ENCODE data around the gene TP53INP2.
"Not testable (repeated sequence)": the region's sequence is repeated elsewhere in the genome, so short reads cannot be mapped to it uniquely, and the experiment has no call there.

The TP53INP2 gene

GRCh38 chr20:34715384-34715783 is 11.2 kb downstream of the TP53INP2 start:
- TF ChIP-seq Cebpa-rat (IDR thresholded peaks at IDR 0.05) = no peak
- Histone ChIP-seq H3K4me2 (no peak overlapping the region), H3K27ac (no peak overlapping the region), H3K9me3 (replicated peaks in 1 of 11) (no peaks in the 10 kb centered on the region), H3K27me3 (peaks cover 0 to 4% (median 3%) of the 10 kb centered on the region in 11 experiments; a peak in 8 of 22 replicates), H3K4me1 (peaks cover 15 to 45% (median 22%) of the 10 kb centered on the region in 10 experiments), H3K4me3 (no peak overlapping the region), H3K36me3 (peaks cover 39 to 86% (median 64%) of the 10 kb centered on the region in 11 experiments), H3K9ac (no peak overlapping the region), H4K20me1 (peaks cover 16 to 46% (median 18%) of the 10 kb centered on the region in 11 experiments; a peak in 19 of 22 replicates)

GRCh38 chr20:34716921-34717229 is 12.7 kb downstream of the TP53INP2 start:
- H3K36me3 ChIP-seq = peaks cover 47 to 99% (median 75%) of the 10 kb centered on the region in 11 experiments
- H4K20me1 ChIP-seq = peaks cover 1 to 31% (median 4%) of the 10 kb centered on the region in 11 experiments; a peak in 12 of 22 replicates
- H3K4me1 ChIP-seq = peaks cover under 1 to 30% (median 7%) of the 10 kb centered on the region in 10 experiments; a peak in 17 of 20 replicates
- no peak overlapping the region for H3K4me3 ChIP-seq
- no peaks in the 10 kb centered on the region for H3K27me3 ChIP-seq
- H3K4me2 ChIP-seq = no peak overlapping the region
- no peak overlapping the region for H3K9ac ChIP-seq
- no peaks in the 10 kb centered on the region for H3K9me3 ChIP-seq (replicated peaks in 1 of 11)
- no peak for TF ChIP-seq Cebpa-rat (IDR thresholded peaks at IDR 0.05)
- no peak overlapping the region for H3K27ac ChIP-seq

DNA sequence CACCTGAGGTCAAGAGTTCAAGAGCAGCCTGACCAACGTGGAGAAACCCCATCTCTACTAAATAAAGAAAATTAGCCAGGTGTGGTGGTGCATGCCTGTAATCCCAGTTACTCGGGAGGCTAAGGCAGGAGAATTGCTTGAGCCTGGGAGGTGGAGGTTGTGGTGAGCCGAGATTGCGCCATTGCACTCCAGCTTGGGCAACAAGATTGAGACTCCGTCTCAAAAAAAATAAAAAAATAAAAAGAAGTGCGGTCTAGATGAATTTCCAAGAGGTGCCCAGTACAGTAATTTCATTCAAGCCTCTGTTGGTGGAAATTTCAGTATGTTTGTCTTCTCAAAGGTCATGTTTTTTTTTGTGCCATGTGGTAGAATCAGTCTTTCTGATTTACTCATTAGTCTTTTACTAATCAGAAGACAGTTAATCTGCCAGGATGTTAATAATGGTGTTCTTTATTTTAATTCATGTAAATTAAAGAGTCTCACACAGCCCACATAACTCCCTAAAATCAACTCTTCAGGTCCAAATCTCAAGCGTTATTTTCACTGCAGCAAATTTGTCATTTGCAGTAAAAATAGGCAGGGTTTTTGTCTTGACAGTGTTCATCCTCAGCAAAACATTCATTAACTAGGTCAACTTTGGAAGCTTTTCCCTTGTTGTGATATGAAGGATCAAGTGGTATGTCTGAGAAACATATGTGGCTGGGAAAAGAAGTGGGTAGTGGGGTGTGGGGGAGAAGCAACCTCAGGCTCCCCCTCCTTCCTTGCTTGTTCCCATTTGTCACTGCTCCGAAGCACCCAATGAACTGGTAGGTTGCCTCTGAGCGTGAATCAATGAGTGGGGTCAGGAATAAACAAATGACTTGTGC is 13.3 kb downstream of the TP53INP2 start:
- Histone ChIP-seq H4K20me1 (peaks cover 0 to 27% (median 0%) of the 10 kb centered on the region in 11 experiments; a peak in 8 of 22 replicates), H3K9ac (no peak overlapping the region), H3K4me3 (no peak overlapping the region), H3K27me3 (no peaks in the 10 kb centered on the region), H3K36me3 (peaks cover 47 to 99% (median 76%) of the 10 kb centered on the region in 11 experiments), H3K4me2 (no peak overlapping the region), H3K4me1 (peaks cover 0 to 24% (median 4%) of the 10 kb centered on the region in 10 experiments; a peak in 9 of 20 replicates), H3K27ac (no peak overlapping the region), H3K9me3 (replicated peaks in 1 of 11) (no peaks in the 10 kb centered on the region)
- no peak for TF ChIP-seq Cebpa-rat (IDR thresholded peaks at IDR 0.05)

GRCh38 chr20:34719242-34720017 is 15.3 kb downstream of the TP53INP2 start:
- not testable (repeated sequence) for H3K9me3 ChIP-seq (replicated peaks in 1 of 11); H3K9ac ChIP-seq; H3K4me2 ChIP-seq; H3K4me3 ChIP-seq; H3K27ac ChIP-seq; H3K27me3 ChIP-seq; H3K4me1 ChIP-seq; H4K20me1 ChIP-seq
- H3K36me3 ChIP-seq = peaks cover 37 to 99% (median 76%) of the 10 kb centered on the region in 11 experiments

DNA sequence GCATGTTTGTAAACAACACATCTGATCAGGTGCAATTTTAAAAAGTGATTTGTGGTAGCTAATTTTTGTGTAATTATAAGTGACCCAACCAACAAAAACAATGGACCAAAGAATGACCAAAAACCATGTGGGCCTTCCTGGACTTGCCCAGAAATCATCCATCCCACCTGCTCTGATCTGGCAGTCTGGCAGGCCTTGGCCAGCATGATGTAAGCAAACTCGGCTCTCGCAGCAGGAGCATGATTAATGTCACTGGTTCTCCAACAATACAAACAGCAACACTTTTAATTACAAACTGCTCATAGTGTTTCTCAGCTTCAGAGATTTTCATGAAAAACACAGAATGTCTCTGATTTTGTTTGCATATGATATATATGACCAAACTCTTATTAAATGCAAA is 16.1 kb downstream of the TP53INP2 start:
- H3K4me1 ChIP-seq = no peaks in the 10 kb centered on the region
- no peak overlapping the region for H3K4me2 ChIP-seq
- no peaks in the 10 kb centered on the region for H3K27me3 ChIP-seq
- no peaks in the 10 kb centered on the region for H3K9me3 ChIP-seq (replicated peaks in 1 of 11)
- H4K20me1 ChIP-seq = peaks cover 0 to 2% (median 0%) of the 10 kb centered on the region in 11 experiments; a peak in 2 of 22 replicates
- no peak overlapping the region for H3K9ac ChIP-seq
- H3K4me3 ChIP-seq = no peak overlapping the region
- TF ChIP-seq Cebpa-rat (IDR thresholded peaks at IDR 0.05) = no peak
- peaks cover 33 to 99% (median 76%) of the 10 kb centered on the region in 11 experiments for H3K36me3 ChIP-seq
- no peak overlapping the region for H3K27ac ChIP-seq

GRCh38 chr20:34722560-34722959 is 18.4 kb downstream of the TP53INP2 start:
- H3K36me3 ChIP-seq = peaks cover 46 to 100% (median 79%) of the 10 kb centered on the region in 11 experiments
- not testable (repeated sequence) for H3K27ac ChIP-seq; H3K4me2 ChIP-seq; H3K4me3 ChIP-seq; H4K20me1 ChIP-seq; H3K27me3 ChIP-seq; H3K9me3 ChIP-seq (replicated peaks in 1 of 11); H3K9ac ChIP-seq; H3K4me1 ChIP-seq

DNA sequence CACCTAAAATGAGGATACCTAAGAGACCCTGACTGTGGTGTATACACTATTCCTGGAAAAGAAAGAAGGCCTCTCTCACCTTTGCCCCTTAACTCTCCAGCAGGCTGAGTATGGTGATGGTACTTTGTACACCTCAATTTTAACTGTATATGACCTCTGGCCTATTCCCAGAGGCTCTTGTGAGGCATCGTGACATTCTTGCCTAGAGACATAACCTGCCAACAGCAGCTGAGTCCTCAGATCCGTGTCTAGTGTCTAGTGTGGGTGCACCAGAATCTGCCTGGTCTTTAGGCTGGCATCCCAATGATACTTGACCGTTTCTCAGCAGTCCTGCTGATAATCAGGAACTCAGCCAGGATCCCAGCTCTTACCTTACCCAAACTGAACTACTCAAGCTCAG is 20.0 kb downstream of the TP53INP2 start:
- peaks cover 51 to 100% (median 81%) of the 10 kb centered on the region in 11 experiments for H3K36me3 ChIP-seq
- H3K9me3 ChIP-seq (replicated peaks in 1 of 11) = no peaks in the 10 kb centered on the region
- H3K27me3 ChIP-seq = no peaks in the 10 kb centered on the region
- H3K9ac ChIP-seq = no peak overlapping the region
- no peaks in the 10 kb centered on the region; a peak in 1 of 22 replicates for H4K20me1 ChIP-seq
- H3K4me1 ChIP-seq = no peaks in the 10 kb centered on the region
- TF ChIP-seq Cebpa-rat (IDR thresholded peaks at IDR 0.05) = no peak
- no peak overlapping the region for H3K27ac ChIP-seq
- no peak overlapping the region for H3K4me3 ChIP-seq
- no peak overlapping the region for H3K4me2 ChIP-seq

DNA sequence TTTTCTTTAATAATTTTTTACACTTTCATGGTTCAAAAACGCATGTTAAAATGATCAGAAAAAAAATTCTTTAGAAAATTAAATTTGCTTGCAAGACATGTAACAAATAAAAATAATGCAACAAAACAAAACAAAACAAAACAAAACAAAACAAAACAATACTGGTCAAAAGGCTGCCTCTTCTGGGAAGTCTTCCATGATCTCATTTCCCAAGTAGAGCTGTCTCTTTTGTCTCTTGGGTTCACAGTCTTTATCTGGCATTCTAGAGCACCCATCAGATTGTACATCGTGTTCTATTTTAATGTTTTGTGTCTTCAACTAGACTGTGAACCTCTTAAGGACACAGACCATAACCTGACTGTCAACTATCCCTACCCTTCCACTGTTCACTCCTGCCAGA is 25.3 kb downstream of the TP53INP2 start:
- Histone ChIP-seq H3K27me3 (no peaks in the 10 kb centered on the region), H3K36me3 (peaks cover 63 to 100% (median 89%) of the 10 kb centered on the region in 11 experiments)
- no peak for TF ChIP-seq Cebpa-rat (IDR thresholded peaks at IDR 0.05)

DNA sequence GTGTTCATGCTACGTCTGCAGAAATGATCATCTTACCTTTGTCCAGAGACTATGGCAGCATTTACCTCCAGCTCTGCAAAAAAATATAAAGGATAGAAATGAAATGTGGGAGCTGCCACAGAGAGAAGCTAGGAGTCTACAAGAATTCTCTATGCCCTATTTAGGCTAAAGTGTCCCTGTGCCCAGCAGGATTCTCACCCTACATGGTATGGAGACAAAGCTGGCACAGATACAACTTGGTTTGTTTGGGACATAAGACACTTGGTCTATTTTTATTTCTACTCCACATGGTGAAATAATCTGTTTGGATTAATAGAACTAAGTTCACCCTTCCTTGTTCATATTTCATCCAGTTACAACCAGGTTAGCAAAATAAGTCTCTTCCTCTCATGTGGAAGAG is 28.4 kb downstream of the TP53INP2 start:
- peaks cover 0 to 1% (median 0%) of the 10 kb centered on the region in 10 experiments; a peak in 5 of 20 replicates for H3K4me1 ChIP-seq
- H3K27ac ChIP-seq = no peak overlapping the region
- peaks cover 52 to 100% (median 79%) of the 10 kb centered on the region in 11 experiments for H3K36me3 ChIP-seq
- H3K4me2 ChIP-seq = no peak overlapping the region
- H3K9ac ChIP-seq = no peak overlapping the region
- no peak overlapping the region for H3K4me3 ChIP-seq
- H3K27me3 ChIP-seq = no peaks in the 10 kb centered on the region
- no peaks in the 10 kb centered on the region for H4K20me1 ChIP-seq
- no peak for TF ChIP-seq Cebpa-rat (IDR thresholded peaks at IDR 0.05)
- H3K9me3 ChIP-seq (replicated peaks in 1 of 11) = no peaks in the 10 kb centered on the region

More for the DNA sequence above, 25.3 kb downstream of the TP53INP2 start:
- H3K4me1 ChIP-seq = no peaks in the 10 kb centered on the region
- no peaks in the 10 kb centered on the region for H3K9me3 ChIP-seq (replicated peaks in 1 of 11)
- H3K4me2 ChIP-seq = no peak overlapping the region
- no peak overlapping the region for H3K9ac ChIP-seq
- H3K4me3 ChIP-seq = no peak overlapping the region
- no peak overlapping the region for H3K27ac ChIP-seq
- H4K20me1 ChIP-seq = no peaks in the 10 kb centered on the region
